Ovary (tissue), 3 donors: ENCODE results near the gene TRPV3.

Experiments
- EP300 ChIP-seq: sonication (generic); formaldehyde crosslinking; IDR thresholded peaks from one replicate; pipeline ENCODE4 v1.6.1; 2017; ENCODE audit warnings: antibody characterized with exemption
- POLR2A ChIP-seq: fragments of 450-650 bp; IDR thresholded peaks from one replicate; pipeline ENCODE4 v1.6.1; 2017; ENCODE audit warnings: antibody characterized with exemption, mild to moderate bottlenecking, moderate library complexity
- TF ChIP-seq, protein P1 (sequence below), 3 donors: fragments of 450-650 bp in 2 of 3; fragments of 200-600 bp in 1 of 3; IDR thresholded peaks; one replicate each; pipeline versions ENCODE4 v1.5.1 to v1.8.0; 2016 to 2022; ENCODE audit warnings: antibody characterized with exemption in 3 of 3, mild to moderate bottlenecking in 1 of 3
- donor health status: DM: no; HTN: no; CAD: no.

DNA sequence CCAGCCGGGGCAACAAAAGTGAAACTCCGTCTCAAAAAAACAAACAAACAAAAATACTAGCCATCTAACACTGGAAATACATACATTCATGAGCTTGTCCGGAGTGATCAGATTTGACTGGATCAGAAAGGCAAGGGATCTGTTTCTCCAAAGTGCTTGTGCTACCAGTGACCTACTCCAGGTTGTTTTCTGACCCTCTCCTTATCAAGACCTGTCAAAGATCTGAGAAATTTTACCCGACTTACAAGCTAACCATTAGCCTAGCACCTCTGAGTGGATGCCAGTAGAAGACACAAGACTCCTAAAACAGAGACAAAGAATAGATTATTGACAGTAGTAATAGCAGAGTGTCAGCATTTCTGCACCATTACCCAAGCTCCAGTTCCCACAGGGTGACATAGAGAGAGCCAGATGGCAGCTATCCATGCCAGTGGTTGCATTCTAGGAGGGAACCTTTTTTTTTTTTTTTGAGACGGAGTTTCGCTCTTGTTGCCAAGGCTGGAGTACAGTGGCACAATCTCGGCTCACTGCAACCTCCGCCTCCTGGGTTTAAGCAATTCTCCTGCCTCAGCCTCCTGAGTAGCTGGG, 72.0 kb downstream of the TRPV3 start:
- TF ChIP-seq, protein P1, sequence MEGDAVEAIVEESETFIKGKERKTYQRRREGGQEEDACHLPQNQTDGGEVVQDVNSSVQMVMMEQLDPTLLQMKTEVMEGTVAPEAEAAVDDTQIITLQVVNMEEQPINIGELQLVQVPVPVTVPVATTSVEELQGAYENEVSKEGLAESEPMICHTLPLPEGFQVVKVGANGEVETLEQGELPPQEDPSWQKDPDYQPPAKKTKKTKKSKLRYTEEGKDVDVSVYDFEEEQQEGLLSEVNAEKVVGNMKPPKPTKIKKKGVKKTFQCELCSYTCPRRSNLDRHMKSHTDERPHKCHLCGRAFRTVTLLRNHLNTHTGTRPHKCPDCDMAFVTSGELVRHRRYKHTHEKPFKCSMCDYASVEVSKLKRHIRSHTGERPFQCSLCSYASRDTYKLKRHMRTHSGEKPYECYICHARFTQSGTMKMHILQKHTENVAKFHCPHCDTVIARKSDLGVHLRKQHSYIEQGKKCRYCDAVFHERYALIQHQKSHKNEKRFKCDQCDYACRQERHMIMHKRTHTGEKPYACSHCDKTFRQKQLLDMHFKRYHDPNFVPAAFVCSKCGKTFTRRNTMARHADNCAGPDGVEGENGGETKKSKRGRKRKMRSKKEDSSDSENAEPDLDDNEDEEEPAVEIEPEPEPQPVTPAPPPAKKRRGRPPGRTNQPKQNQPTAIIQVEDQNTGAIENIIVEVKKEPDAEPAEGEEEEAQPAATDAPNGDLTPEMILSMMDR (IDR thresholded peaks at IDR 0.05): no peak
- TF ChIP-seq EP300: no peak
- no peak for TF ChIP-seq POLR2A
